ENCODE measurements around the gene ATP1A3.

ATP1A3 gene

GRCh38 chr19:41927497-41928192, 66.4 kb downstream of the ATP1A3 start:
- DNase-seq: no peak

- DNase-seq: no peak
Measured at GRCh38 chr19:41926763-41927496, 67.1 kb downstream of the ATP1A3 start.

GRCh38 chr19:41926028-41926762, 67.8 kb downstream of the ATP1A3 start:
- no peak for DNase-seq

- DNase-seq: no peak
Measured at GRCh38 chr19:41925208-41926003, 68.6 kb downstream of the ATP1A3 start.

GRCh38 chr19:41924151-41925145, 69.6 kb downstream of the ATP1A3 start:
- DNase-seq: no peak

GRCh38 chr19:41923045-41923788, 70.8 kb downstream of the ATP1A3 start:
- no peak for DNase-seq

GRCh38 chr19:41922585-41922984, 71.4 kb downstream of the ATP1A3 start:
- no peak for DNase-seq

GRCh38 chr19:41921577-41922576, 72.2 kb downstream of the ATP1A3 start:
- no peak for DNase-seq

- no peak for DNase-seq
Measured at GRCh38 chr19:41920882-41921576, 73.0 kb downstream of the ATP1A3 start.

- no peak for DNase-seq
Measured at GRCh38 chr19:41919948-41920712, 73.9 kb downstream of the ATP1A3 start.

GRCh38 chr19:41918653-41919244, 75.3 kb downstream of the ATP1A3 start:
- DNase-seq: no peak

GRCh38 chr19:41918095-41918494, 75.9 kb downstream of the ATP1A3 start:
- DNase-seq: no peak

GRCh38 chr19:41917676-41918075, 76.4 kb downstream of the ATP1A3 start:
- no peak for DNase-seq

All from COR-L47 (cell line).